ENCODE results near the gene TEX48.
A peak's percentile ranks its signal among the peaks of the same experiment; 100 is the strongest.

The TEX48 gene

GRCh38 chr9:114681594-114682332 is at the start of gene TEX48:
TSS of gene TEX48 (minus strand) at chr9:114682192. CDS start at chr9:114671723, 10,469 bp downstream.
- DNase-seq, result peak; percentile 87

GRCh38 chr9:114731701-114732100 is 49.7 kb upstream of the TEX48 start:
- no peak for DNase-seq

GRCh38 chr9:114729706-114730105 is 47.7 kb upstream of the TEX48 start:
- DNase-seq, result no peak

DNA sequence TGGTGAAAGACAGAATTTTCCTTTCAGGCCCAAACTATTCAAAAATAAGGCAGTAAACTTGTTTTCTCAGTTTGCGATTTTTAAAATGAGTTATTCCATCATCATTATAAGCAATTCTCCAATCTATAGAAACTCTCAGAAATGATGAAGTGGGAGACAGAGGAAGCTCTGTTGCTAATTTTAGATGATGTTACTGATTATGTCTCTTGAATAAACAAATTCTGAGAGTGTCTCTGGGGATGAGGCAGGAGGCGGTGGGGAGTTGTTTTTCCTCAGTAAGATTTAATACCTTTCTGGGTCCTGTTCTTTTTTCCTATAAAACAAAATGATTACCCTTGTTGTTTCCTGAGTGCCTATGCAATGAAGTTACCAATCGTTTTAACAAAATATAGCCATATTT is 43.9 kb upstream of the TEX48 start:
- no peak for DNase-seq

DNA sequence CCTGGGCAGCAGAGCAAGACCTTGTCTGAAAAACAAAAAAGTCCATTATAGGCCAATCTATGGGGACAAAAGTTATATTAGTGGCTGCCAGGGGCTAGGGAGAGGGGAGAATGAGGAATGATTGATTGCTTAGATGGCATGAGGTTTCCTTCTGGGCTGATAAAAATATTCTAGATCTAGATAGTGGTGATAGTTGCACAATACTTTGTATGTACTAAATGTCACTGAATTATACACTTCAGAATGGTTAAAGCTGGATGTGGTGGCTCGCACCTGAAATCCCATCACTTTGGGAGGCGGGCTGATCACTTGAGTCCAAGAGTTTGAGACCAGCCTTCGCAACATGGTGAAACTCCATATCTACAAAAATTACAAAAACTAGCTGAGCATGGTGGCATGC is 42.8 kb upstream of the TEX48 start:
- no peak for DNase-seq

GRCh38 chr9:114723931-114724330 is 41.9 kb upstream of the TEX48 start:
- DNase-seq, result no peak

GRCh38 chr9:114722937-114723620 is 41.1 kb upstream of the TEX48 start:
- DNase-seq, result no peak

GRCh38 chr9:114722081-114722621 is 40.2 kb upstream of the TEX48 start:
- peak; percentile 64 for DNase-seq

DNA sequence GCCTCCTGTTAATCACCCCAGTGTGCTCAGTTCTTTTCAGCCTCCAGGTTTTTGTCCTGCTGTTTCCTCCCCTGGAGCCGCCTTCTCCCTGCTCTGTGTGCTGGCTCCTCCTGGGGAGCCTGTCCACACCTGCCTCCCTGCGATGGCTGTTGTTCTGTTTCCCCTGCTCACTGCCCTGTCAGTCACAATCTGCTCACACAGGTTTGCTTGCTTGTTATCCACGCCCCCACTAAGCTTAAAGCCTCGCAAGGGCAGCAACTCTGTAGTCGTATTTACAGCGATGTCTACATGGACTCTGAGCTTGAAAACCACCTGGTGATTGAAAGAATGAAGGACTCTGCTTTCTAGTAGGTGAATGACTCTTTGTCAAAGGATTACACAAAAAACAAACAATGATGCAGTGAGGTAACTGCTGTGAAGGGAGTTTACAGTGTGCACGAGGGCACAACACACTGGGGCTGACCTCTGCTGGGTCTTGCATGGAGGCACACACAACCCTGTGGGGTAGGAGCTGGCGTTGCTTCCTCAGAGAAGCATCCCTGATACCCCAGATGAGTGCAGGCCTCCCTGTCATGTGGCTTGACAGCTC is 39.6 kb upstream of the TEX48 start:
- DNase-seq, result peak; percentile 95

DNA sequence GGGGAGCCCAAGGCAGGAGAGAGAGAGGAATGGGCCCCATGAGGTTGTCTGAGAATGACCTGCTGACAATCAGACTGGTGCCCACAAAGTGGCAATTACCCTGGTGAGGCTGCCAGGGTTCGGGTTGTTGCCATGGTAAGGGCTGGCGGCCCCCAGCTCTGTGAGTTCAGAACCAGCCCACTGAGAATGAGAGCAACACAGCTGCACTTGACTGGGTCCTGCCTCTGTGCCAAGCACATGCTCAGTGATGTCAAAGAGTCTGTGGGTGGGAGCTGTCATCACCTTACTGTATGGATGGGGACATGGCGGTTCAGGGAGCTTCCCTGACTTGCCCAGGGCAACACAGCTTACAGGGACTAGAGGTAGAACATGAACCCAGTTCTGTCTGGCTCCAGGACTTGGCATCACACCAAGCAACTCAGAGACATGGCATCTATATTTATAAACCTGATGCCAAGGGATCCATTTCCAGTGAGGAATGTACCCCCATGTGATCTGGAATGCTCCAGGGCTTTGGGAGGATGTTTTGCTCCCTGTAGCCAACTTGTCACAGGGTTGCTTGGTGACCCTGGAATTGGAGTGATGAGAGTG is 38.2 kb upstream of the TEX48 start:
- no peak for DNase-seq

DNA sequence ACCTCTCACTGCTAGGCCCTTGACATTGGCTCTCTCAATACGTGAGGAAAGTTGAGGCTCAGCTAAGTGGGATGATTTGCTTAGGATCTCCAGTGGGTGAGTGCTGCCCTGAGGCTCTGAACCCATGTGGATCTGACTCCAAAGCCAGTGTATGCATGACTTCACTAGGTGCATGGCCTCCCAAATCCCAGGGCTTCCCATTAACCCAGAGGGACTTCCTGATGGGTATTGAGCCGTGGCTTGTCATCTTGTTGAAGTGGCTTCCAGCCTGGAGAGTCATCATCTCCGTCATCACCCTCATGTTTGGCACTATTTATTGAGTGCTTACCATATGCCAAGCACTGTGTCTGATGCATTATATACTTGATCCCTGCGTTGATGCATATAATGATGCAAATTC is 37.3 kb upstream of the TEX48 start:
- DNase-seq, result peak; percentile 85

- peak; percentile 67 for DNase-seq
Measured at GRCh38 chr9:114718801-114719221, 36.8 kb upstream of the TEX48 start.

DNA sequence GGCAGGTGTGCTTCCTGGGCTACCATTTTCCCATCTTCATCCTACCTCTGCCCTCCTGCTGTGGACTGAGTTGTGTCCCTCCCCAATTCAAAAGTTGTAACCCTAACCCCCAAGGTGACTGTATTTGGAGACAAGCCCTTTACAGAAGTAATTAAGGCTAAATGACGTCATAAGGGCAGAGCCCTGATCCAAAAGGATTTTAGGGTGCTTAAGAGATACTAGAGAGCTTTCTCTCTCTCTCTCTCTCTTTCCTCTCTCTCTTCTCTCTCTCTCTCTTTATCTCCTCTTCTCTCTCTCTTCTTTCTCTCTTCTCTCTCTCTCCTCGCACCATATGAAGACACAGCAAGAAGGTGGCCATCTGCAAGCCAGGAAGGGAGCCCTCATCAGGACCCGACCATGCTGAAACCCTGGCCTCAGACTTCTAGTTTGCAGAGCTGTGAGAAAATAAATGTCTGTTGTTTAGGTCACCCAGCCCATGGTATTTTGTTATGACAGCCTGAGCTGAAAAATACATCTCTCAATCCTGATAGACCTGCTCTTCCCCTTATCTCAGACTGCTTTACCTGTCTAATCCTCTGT is 36.0 kb upstream of the TEX48 start:
- DNase-seq, result no peak

GRCh38 chr9:114709636-114710035 is 27.6 kb upstream of the TEX48 start:
- peak; percentile 4 for DNase-seq

GRCh38 chr9:114706711-114707110 is 24.7 kb upstream of the TEX48 start:
- DNase-seq, result no peak

- DNase-seq, result no peak
Measured at GRCh38 chr9:114701988-114702387, 20.0 kb upstream of the TEX48 start.

DNA sequence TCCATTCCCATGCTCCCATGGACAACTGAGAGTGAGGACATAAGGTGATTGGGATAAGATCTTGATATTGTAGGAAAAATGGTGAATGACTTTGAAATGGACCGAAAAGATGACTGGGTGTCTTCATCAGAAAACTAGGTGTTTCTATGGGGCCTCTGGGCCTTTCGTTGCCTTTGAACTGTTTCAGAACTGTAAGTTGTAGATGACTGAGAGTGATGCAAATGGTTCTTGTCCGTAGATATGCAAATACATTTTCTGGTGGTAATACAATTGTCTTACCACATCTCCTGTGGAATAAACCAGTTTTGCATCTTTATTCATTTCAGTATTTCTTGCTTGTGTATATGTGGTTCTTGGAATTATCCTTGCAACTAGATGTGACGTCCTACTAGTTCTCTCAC is 16.0 kb upstream of the TEX48 start:
- DNase-seq, result no peak

- DNase-seq, result no peak
Measured at GRCh38 chr9:114696814-114697544, 15.0 kb upstream of the TEX48 start.

DNA sequence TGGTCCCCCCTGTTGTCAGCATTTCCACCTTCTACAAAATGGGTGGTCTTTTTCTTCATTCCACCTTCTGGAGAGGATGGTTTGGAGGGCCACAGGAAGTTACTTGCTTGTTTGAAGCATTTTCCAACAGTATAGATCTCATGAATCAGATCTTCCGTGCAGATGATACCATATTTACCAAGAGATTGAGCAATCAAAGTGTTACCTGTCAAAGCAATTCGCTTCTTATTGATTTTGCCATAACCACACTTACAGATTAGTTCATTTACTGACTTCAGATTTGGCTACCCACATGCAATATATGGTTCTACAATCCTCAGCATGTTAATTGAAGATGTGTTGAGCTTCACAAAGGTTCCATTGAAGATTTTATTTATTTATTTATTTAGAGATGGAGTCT is 14.0 kb upstream of the TEX48 start:
- no peak for DNase-seq

DNA sequence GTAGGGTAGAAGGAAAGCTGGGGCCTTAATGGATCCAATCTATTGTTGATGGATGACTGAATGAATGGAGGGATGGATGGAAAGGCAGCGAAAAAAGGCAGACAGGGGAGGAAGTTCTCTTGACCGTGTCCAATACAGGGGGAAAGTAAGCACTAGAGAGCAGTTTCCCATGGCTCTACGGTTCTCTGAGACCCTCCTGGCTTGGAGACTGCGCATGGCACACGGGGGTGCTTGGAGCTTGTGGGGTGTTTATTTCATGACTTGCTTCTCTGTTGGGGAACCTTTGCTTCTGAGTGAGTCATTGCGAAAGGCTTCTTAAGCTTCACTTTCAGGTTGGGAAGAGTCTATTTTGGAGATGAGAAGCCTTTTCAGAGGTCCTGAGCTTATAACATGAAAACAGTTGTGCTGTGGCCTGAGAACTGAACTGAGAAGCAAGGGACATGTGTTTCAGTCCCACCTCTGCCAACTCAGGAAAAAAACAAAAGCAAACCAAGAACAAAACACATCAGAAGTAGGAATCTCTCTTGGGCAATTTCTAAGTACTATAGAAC is 12.8 kb upstream of the TEX48 start:
- no peak for DNase-seq

DNA sequence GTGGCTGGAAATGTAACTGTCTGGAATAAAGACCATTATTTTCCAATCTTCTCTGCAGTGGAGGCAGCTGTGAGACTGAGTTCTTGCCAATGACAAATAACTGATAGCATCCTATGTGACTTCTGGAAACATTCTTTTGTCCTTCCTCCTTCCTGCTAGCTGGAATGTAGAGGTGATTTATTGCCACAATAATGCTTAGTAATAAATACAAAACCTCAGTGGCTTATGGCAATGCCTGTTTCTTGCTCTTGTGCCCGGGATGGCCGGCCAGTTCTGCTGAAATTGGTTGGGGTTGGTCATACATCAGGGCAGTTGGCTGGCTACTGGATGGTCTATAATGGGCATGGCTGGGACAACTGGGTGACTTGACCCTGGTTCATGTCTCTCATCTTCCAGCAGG is 12.2 kb upstream of the TEX48 start:
- DNase-seq, result no peak

DNA sequence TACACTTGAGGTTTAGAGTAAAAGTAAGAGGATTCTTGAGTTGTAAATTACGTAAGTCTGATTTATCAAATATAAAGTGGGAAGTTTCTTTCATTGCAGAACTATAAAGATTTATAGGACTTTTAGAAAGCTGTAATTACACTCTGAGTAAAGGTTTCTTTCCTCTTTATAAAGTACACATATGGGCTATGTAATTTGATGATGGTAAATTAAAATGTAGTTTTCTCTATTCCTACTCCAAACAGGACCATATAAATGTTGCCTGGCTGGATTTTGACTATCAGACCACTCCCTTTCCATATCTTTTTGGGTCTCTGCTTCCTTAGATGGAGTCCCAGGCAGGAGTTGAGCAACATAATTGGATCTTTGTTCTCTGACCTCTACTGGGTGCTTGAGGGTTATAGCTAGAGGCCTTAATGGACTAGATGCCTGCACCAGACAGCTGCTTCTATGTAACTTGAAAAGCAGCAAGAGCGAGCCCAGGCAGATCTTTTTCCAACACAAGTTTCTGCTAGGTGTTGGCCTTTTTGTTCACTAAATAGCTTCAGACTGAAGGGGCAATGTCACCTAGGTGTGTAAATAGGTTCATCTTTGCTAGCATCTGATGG is 11.4 kb upstream of the TEX48 start:
- DNase-seq, result no peak

All from DMS53 (cell line).